Measurements from ENCODE around the gene HEPHL1.
"Not testable (repeated sequence)": the region's sequence is repeated elsewhere in the genome, so short reads cannot be mapped to it uniquely, and the experiment has no call there.

Gene HEPHL1

DNA sequence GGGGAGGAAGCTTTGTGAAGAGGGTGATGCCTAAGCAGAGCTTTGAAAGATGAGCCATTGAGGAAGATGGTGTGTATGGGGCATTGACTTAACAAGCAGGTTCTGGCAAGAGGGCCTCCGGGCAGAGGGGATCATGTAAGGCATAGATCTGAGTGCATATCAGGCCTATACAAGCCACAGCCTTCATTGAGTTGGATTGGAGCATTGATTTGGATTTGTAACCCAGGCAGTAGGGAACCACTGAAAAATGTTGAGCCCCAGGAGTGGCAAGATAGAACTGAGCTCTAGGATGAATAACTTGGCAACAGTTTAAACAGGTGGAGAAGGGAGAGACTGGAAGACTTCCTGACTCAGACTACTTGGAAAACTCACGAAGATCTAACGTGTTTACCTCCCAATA is 128.9 kb downstream of the HEPHL1 start:
- no peak for DNase-seq (ENCODE audit: low read depth)

DNA sequence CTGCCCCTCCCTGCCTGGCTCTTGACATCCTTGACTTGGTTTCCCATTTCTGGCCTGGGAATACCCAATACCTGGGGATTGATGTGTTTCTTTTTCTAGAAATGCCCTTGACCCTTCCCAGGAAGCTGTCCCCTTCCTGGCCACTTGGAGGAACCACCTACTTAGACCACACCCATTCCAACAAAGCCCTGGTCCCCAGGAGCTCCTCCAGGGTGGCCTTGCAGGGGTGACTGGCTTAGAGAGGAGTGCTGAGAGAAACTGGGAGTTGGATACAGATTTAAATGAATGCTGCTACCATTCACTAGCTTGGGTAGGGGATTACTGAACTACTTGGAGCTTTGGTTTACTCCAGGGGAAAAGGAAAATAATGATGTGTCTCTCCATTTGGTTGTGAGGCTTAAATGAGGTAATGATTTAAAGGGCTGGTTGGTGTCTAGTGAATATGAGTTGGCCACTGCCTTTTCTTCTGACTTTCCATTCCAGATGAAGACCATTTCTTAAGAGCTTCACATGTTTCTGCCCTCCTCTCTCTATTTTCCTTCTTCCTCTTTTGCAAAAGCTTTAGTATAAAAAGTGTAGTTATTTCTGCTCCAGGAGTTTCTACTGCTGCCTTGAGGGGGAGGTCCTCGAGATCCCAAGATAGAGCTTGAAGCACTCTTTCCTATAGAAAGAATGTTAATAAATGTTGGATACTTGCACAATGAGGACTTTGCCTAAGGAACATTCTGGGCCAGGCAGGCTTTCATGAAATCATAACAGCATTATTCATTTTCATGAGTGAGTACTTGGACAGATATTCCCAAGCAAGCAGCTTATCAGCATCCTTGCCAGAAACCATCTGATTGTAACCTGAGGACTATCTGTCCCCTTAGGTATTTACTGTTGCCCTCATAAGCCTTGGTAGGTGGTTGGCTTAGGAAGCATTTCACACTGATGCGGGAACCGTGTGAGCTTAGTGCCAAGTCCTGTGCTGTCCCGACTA is 129.8 kb downstream of the HEPHL1 start:
- no peak for DNase-seq (ENCODE audit: low read depth)

DNA sequence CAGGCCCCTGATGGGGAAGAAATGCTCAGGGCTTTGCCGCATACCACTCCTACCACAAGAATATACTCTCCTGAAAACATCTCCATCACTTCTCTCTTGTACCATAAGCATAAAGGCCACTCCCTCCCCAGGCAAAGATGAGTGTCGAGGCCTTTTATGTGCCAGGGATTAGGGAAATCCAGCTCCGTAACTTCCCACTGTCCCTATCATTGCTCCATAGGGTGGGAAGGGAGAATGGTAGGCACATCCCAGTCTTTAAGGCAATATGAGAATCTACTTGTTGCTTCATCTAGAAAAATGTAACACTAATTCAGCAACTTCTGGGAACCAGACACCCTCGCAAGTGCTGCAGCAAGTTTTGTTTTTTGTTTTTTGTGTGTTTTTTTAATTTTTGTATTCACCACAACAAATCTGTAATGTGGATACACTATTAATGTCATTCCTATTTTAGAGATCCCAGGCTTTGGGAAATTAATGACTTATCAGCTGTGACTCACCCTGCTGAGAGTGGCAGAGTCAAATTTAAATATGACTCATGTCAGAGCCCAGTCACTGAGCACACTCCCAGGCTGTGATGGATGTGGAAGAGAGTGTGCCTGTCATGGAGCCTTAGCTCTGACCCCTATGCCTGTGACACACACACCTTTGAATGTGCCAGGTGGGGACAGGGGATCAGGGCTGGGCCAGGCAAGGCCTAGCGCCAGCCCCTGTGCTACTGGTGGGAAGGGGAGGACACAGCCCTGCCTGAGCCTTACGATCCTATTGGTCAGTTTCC is 130.9 kb downstream of the HEPHL1 start:
- no peak for DNase-seq (ENCODE audit: low read depth)

DNA sequence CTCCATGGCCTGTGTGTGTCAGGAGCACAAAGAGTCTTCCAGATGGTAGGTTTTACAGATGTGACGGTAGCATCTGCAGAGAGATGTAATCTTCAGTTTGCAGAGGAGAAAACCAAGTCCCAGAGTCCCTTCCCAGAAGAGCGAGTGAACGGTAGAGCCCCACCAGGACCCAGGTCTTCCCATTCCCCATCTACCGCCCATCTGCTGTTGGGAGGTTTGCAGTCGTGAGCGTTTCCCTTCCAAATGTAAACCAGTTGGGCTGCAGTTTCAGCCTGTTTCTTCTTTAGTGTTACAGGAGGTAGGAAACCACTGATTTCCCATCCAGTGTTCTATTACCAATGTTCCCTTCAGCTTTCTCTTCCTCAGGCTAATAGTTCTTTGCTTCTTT is 131.5 kb downstream of the HEPHL1 start:
- no peak for DNase-seq (ENCODE audit: low read depth)

DNA sequence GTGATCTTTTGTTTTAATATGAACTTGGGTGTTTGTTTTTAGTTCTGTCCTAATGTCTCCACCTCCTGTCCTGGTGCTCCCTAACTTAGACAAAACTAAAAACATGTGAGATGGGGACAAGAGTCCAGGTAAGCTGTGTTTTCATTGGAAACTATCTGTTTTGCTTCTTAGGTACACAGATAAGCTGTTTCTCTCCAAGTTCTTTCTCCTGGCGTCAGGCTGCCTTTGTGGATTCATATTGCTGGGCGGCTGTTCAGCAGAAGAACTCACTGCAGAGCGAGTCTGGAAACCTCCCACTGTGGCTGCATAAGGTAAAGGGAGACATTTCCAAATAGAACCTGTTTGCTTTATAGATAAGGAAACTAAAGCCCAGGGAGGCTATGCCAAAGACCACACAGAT is 132.2 kb downstream of the HEPHL1 start:
- DNase-seq (ENCODE audit: low read depth): no peak

DNA sequence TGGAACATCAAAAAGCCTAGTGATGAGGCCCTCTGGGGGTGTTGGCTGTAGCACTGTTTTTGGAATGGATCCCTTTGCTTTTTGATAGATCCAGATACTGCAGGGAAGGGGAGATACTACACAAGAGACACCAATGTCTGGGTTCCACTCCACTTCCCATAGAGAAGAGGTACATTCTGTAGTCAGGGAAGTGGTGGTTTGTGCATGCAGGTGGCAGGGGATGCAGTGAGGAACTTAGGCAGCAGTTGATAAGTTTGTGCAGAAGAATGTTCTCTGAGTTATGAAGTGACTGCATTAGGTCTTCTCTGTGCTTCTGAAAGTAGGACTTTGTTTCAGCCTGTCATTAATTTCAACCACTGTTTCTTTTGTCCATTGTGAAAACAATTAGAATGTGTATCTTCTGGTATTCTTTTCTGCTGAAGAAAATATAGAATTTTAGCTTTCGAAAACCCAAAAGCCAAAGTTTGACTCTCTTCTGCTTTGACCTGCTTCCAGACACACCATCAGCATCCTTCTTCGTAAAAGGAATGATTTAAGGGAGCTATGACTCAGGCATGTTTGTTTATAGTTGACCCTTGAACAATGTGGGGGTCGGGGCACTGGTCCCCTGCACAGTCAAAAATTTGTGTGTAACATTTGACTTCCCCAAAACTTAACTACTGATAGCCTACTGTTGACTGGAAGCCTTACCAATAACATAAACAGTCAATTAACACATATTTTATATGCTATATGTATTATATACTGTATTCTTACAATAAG is 133.1 kb downstream of the HEPHL1 start:
- no peak for DNase-seq (ENCODE audit: low read depth)

DNA sequence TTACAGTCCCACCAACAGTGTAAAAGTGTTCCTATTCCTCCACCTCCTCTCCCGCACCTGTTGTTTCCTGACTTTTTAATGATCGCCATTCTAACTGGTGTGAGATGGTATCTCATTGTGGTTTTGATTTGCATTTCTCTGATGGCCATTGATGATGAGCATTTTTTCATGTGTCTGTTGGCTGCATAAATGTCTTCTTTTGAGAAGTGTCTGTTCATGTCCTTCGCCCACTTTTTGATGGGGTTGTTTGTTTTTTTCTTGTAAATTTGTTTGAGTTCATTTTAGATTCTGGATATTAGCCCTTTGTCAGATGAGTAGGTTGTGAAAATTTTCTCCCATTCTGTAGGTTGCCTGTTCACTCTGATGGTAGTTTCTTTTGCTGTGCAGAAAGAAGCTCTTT is 136.2 kb downstream of the HEPHL1 start:
- not testable (repeated sequence) for DNase-seq (ENCODE audit: low read depth)
